ENCODE data around the gene EPS15.
"Not testable (repeated sequence)": the region's sequence is repeated elsewhere in the genome, so short reads cannot be mapped to it uniquely, and the experiment has no call there.

Gene EPS15

GRCh38 chr1:51504806-51505525 is 14.1 kb downstream of the EPS15 start:
- FAIRE-seq: peak; percentile 82
- DNase-seq (ENCODE audit: insufficient read length, low spot score): no peak
- TF ChIP-seq POLR2A (IDR thresholded peaks at IDR 0.05; ENCODE audit: low read depth, low read length): no peak
- TF ChIP-seq POU2F2 (IDR thresholded peaks at IDR 0.05; ENCODE audit: low read depth, low read length): no peak
- TF ChIP-seq POLR2AphosphoS5 (IDR thresholded peaks at IDR 0.05; ENCODE audit: low read depth, low read length): no peak
- TF ChIP-seq PAX5 (IDR thresholded peaks at IDR 0.05; ENCODE audit: insufficient read depth, low read length, severe bottlenecking): no peak
- TF ChIP-seq SPI1 (IDR thresholded peaks at IDR 0.05; ENCODE audit: low read depth, low read length): peak; percentile 46
- peak; percentile 51; the same call in 1 of the 2 replicates for TF ChIP-seq TAF1 (IDR thresholded peaks at IDR 0.05; ENCODE audit: low read depth, low read length)

- not testable (repeated sequence) for DNase-seq (ENCODE audit: insufficient read length, low spot score)
- FAIRE-seq: peak; percentile 74
Observed at GRCh38 chr1:51501218-51501630, 17.8 kb downstream of the EPS15 start.

- FAIRE-seq (no peak), DNase-seq (ENCODE audit: insufficient read length, low spot score) (no peak)
- TF ChIP-seq POU2F2 (IDR thresholded peaks at IDR 0.05; ENCODE audit: low read depth, low read length) (no peak), POLR2AphosphoS5 (IDR thresholded peaks at IDR 0.05; ENCODE audit: low read depth, low read length) (no peak), POLR2A (IDR thresholded peaks at IDR 0.05; ENCODE audit: low read depth, low read length) (no peak), SPI1 (IDR thresholded peaks at IDR 0.05; ENCODE audit: low read depth, low read length) (no peak), PAX5 (IDR thresholded peaks at IDR 0.05; ENCODE audit: insufficient read depth, low read length, severe bottlenecking) (no peak), TAF1 (IDR thresholded peaks at IDR 0.05; ENCODE audit: low read depth, low read length) (no peak)
Observed at GRCh38 chr1:51499694-51500093, 19.4 kb downstream of the EPS15 start.

- DNase-seq (ENCODE audit: insufficient read length, low spot score): no peak
- FAIRE-seq: no peak
- TF ChIP-seq POU2F2 (IDR thresholded peaks at IDR 0.05; ENCODE audit: low read depth, low read length) (no peak), SPI1 (IDR thresholded peaks at IDR 0.05; ENCODE audit: low read depth, low read length) (no peak), POLR2AphosphoS5 (IDR thresholded peaks at IDR 0.05; ENCODE audit: low read depth, low read length) (no peak), TAF1 (IDR thresholded peaks at IDR 0.05; ENCODE audit: low read depth, low read length) (no peak), POLR2A (IDR thresholded peaks at IDR 0.05; ENCODE audit: low read depth, low read length) (no peak), PAX5 (IDR thresholded peaks at IDR 0.05; ENCODE audit: insufficient read depth, low read length, severe bottlenecking) (no peak)
Observed at GRCh38 chr1:51498924-51499323, 20.1 kb downstream of the EPS15 start.

GRCh38 chr1:51497340-51497739 is 21.7 kb downstream of the EPS15 start:
- no peak for DNase-seq (ENCODE audit: insufficient read length, low spot score)
- TF ChIP-seq TAF1 (IDR thresholded peaks at IDR 0.05; ENCODE audit: low read depth, low read length) (no peak), POLR2AphosphoS5 (IDR thresholded peaks at IDR 0.05; ENCODE audit: low read depth, low read length) (no peak), POLR2A (IDR thresholded peaks at IDR 0.05; ENCODE audit: low read depth, low read length) (no peak), POU2F2 (IDR thresholded peaks at IDR 0.05; ENCODE audit: low read depth, low read length) (no peak), SPI1 (IDR thresholded peaks at IDR 0.05; ENCODE audit: low read depth, low read length) (no peak), PAX5 (IDR thresholded peaks at IDR 0.05; ENCODE audit: insufficient read depth, low read length, severe bottlenecking) (no peak)
- no peak for FAIRE-seq

- TF ChIP-seq SPI1 (IDR thresholded peaks at IDR 0.05; ENCODE audit: low read depth, low read length) (no peak), TAF1 (IDR thresholded peaks at IDR 0.05; ENCODE audit: low read depth, low read length) (no peak), POLR2AphosphoS5 (IDR thresholded peaks at IDR 0.05; ENCODE audit: low read depth, low read length) (no peak), POU2F2 (IDR thresholded peaks at IDR 0.05; ENCODE audit: low read depth, low read length) (no peak), PAX5 (IDR thresholded peaks at IDR 0.05; ENCODE audit: insufficient read depth, low read length, severe bottlenecking) (no peak), POLR2A (IDR thresholded peaks at IDR 0.05; ENCODE audit: low read depth, low read length) (no peak)
- DNase-seq (ENCODE audit: insufficient read length, low spot score): no peak
- peak; percentile 52 for FAIRE-seq
Observed at GRCh38 chr1:51494138-51494830, 24.8 kb downstream of the EPS15 start.

- FAIRE-seq (peak; percentile 72), DNase-seq (ENCODE audit: insufficient read length, low spot score) (no peak)
- no peak for TF ChIP-seq POLR2A (IDR thresholded peaks at IDR 0.05; ENCODE audit: low read depth, low read length)
- TF ChIP-seq TAF1 (IDR thresholded peaks at IDR 0.05; ENCODE audit: low read depth, low read length): no peak
- TF ChIP-seq POLR2AphosphoS5 (IDR thresholded peaks at IDR 0.05; ENCODE audit: low read depth, low read length): no peak
- no peak for TF ChIP-seq POU2F2 (IDR thresholded peaks at IDR 0.05; ENCODE audit: low read depth, low read length)
- no peak for TF ChIP-seq PAX5 (IDR thresholded peaks at IDR 0.05; ENCODE audit: insufficient read depth, low read length, severe bottlenecking)
- no peak for TF ChIP-seq SPI1 (IDR thresholded peaks at IDR 0.05; ENCODE audit: low read depth, low read length)
Observed at GRCh38 chr1:51491166-51491981, 27.7 kb downstream of the EPS15 start.

- no peak for FAIRE-seq
- DNase-seq (ENCODE audit: insufficient read length, low spot score): no peak
- TF ChIP-seq SPI1 (IDR thresholded peaks at IDR 0.05; ENCODE audit: low read depth, low read length) (no peak), POU2F2 (IDR thresholded peaks at IDR 0.05; ENCODE audit: low read depth, low read length) (no peak), PAX5 (IDR thresholded peaks at IDR 0.05; ENCODE audit: insufficient read depth, low read length, severe bottlenecking) (no peak), POLR2A (IDR thresholded peaks at IDR 0.05; ENCODE audit: low read depth, low read length) (no peak), TAF1 (IDR thresholded peaks at IDR 0.05; ENCODE audit: low read depth, low read length) (no peak)
Observed at GRCh38 chr1:51489472-51489871, 29.6 kb downstream of the EPS15 start.

- peak; percentile 70 for FAIRE-seq
- TF ChIP-seq POLR2AphosphoS5 (IDR thresholded peaks at IDR 0.05; ENCODE audit: low read depth, low read length): no peak
- no peak for TF ChIP-seq TAF1 (IDR thresholded peaks at IDR 0.05; ENCODE audit: low read depth, low read length)
- TF ChIP-seq PAX5 (IDR thresholded peaks at IDR 0.05; ENCODE audit: insufficient read depth, low read length, severe bottlenecking): no peak
- TF ChIP-seq POU2F2 (IDR thresholded peaks at IDR 0.05; ENCODE audit: low read depth, low read length): no peak
- no peak for DNase-seq (ENCODE audit: insufficient read length, low spot score)
Observed at GRCh38 chr1:51488372-51489050, 30.6 kb downstream of the EPS15 start.

Data from GM12891 (cell line).